PC-9 (cell line): ENCODE results near the gene NINL. TPM values are rescaled to one million over a fixed set of nuclear protein-coding genes. Genes with fewer than 3 reads are reported as not detected.
"Not testable (repeated sequence)": the region's sequence is repeated elsewhere in the genome, so short reads cannot be mapped to it uniquely, and the experiment has no call there.

ENCODE experiments used
- BruUV-seq: library from RNA; stranded (reverse); fragments of 400-500 nt; replicated peaks from 2 replicates; lab custom pipeline; 2021; lab: Mats Ljungman, UMichigan
- CTCF ChIA-PET: fragments of 300-600 bp; sonication (Branson Sonifier 250); formaldehyde crosslinking; loops from one replicate; lab custom pipeline; 2022; ENCODE audit warnings: antibody characterized with exemption; lab: Charles Lee
- POLR2A ChIA-PET: fragments of 300-600 bp; sonication (Branson Sonifier 250); formaldehyde crosslinking; loops from one replicate; lab custom pipeline; 2022; ENCODE audit warnings: antibody characterized with exemption; ENCODE audit not compliant: unreplicated experiment; lab: Charles Lee
- DNase-seq, 2 experiments: peaks; one replicate each; pipeline versions ENCODE4 v3.0.0 to v3.0.0-alpha.2; 2015 to 2022; ENCODE audit warnings: mixed read lengths in 1 of 2
- H2AFZ ChIP-seq: fragments of 200-600 bp; sonication (generic); 2 replicates; pipeline ENCODE4 v1.8.1; 2017; ENCODE audit warnings: antibody characterized with exemption
- H3F3A ChIP-seq: fragments of 200-600 bp; sonication (generic); 2 replicates; pipeline ENCODE4 v1.8.1; 2017; ENCODE audit warnings: antibody characterized with exemption, mild to moderate bottlenecking, low read depth; ENCODE audit not compliant: insufficient read depth
- H3K27ac ChIP-seq: fragments of 200-600 bp; sonication (generic); 2 replicates; pipeline ENCODE4 v1.6.1; 2016; ENCODE audit warnings: mixed run types
- H3K27me3 ChIP-seq: fragments of 200-600 bp; sonication (generic); 2 replicates; pipeline ENCODE4 v1.6.1; 2016; ENCODE audit warnings: low read depth, mixed run types; ENCODE audit not compliant: insufficient read depth
- H3K36me3 ChIP-seq: fragments of 200-600 bp; sonication (generic); 2 replicates; pipeline ENCODE4 v1.6.1; 2016; ENCODE audit warnings: low read depth, mixed run types
- H3K4me1 ChIP-seq: fragments of 200-600 bp; sonication (generic); replicated peaks from 2 replicates; pipeline ENCODE4 v1.6.1; 2016; ENCODE audit warnings: mixed run types; ENCODE audit not compliant: insufficient read depth
- H3K4me2 ChIP-seq: fragments of 200-600 bp; sonication (generic); 2 replicates; pipeline ENCODE4 v1.6.1; 2017; ENCODE audit warnings: mixed run types
- H3K4me3 ChIP-seq: fragments of 200-600 bp; sonication (generic); 2 replicates; pipeline ENCODE4 v1.6.1; 2016; ENCODE audit warnings: mixed run types
- H3K79me2 ChIP-seq: fragments of 200-600 bp; sonication (generic); 2 replicates; pipeline ENCODE4 v1.6.1; 2017; ENCODE audit warnings: low read depth, mixed run types
- H3K9me2 ChIP-seq: fragments of 200-600 bp; sonication (generic); 2 replicates; pipeline ENCODE4 v1.8.1; 2017; ENCODE audit warnings: mild to moderate bottlenecking; ENCODE audit not compliant: insufficient read depth
- H3K9me3 ChIP-seq: fragments of 200-600 bp; sonication (generic); 2 replicates; pipeline ENCODE4 v1.8.1; 2016; ENCODE audit warnings: low read depth; ENCODE audit not compliant: insufficient read depth
- H4K20me1 ChIP-seq: fragments of 200-600 bp; sonication (generic); 2 replicates; pipeline ENCODE4 v1.8.1; 2017; ENCODE audit not compliant: insufficient read depth
- EZH2 ChIP-seq: fragments of 200-600 bp; sonication (generic); IDR thresholded peaks from 2 replicates; pipeline ENCODE4 v1.8.0; 2017; ENCODE audit warnings: antibody characterized with exemption, low read depth
- intact Hi-C: fragments of 100-400 bp; cut with micrococcal nuclease; formaldehyde crosslinking; loops from one replicate; pipeline ENCODE4 v1.10.0; 2022; ENCODE audit not compliant: unreplicated experiment
- total RNA-seq: library from RNA; stranded (reverse); gene quantifications from 2 replicates; pipeline ENCODE4 v1.2.3, GENCODE V29; 2021
- TF ChIP-seq, protein P1 (sequence below): fragments of 200-600 bp; sonication (generic); conservative IDR thresholded peaks from 2 replicates; pipeline ENCODE4 v1.6.1; 2017; ENCODE audit warnings: mixed run types, antibody characterized with exemption, mild to moderate bottlenecking, moderate library complexity

NINL gene
- total RNA-seq, 1 experiment from 2014 or later = 19.6 TPM

DNA sequence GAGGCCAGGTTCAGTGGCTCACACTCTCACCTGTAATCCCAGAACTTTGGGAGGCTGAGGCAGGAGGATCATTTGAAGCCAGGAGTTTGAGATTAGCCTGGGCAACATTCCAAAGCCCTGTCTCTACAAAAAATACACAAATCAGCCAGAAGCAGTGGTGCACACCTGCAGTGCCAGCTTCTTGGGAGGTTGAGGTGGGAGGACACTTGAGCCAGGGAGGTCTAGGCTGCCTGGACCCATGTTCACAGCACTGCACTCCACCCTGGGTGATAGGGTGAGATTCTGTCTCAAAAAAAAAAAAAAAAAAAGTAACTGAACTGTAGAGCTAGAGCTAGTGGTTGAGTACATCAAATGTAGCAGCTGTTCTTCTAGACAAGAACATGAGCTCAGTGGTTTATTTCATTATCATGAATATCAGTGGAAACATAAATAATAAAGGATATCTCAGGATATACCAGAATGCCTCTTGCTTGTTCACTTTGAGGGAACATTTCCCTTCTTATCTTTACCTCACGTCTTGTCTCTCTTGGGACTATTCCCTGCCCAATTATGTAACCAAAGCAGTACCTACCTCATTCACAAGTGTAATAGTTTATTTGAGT is 20.9 kb upstream of the NINL start:
- Histone ChIP-seq H3K4me1 (no peaks in the 10 kb centered on the region), H3K4me2 (no peak overlapping the region), H3K79me2 (no peaks in the 10 kb centered on the region), H3F3A (no peaks in the 10 kb centered on the region), H2AFZ (no peak overlapping the region), H3K9me2 (no peaks in the 10 kb centered on the region), H3K27ac (no peak overlapping the region), H3K4me3 (no peak overlapping the region), H4K20me1 (no peaks in the 10 kb centered on the region), H3K9me3 (no peaks in the 10 kb centered on the region), H3K36me3 (no peaks in the 10 kb centered on the region), H3K27me3 (no peaks in the 10 kb centered on the region)
- DNase-seq = no peak
- BruUV-seq = no TSS peak
- ChIA-PET CTCF (no interaction called here), POLR2A (no interaction called here)
- intact Hi-C loops = no loop called here
- TF ChIP-seq, protein P1, sequence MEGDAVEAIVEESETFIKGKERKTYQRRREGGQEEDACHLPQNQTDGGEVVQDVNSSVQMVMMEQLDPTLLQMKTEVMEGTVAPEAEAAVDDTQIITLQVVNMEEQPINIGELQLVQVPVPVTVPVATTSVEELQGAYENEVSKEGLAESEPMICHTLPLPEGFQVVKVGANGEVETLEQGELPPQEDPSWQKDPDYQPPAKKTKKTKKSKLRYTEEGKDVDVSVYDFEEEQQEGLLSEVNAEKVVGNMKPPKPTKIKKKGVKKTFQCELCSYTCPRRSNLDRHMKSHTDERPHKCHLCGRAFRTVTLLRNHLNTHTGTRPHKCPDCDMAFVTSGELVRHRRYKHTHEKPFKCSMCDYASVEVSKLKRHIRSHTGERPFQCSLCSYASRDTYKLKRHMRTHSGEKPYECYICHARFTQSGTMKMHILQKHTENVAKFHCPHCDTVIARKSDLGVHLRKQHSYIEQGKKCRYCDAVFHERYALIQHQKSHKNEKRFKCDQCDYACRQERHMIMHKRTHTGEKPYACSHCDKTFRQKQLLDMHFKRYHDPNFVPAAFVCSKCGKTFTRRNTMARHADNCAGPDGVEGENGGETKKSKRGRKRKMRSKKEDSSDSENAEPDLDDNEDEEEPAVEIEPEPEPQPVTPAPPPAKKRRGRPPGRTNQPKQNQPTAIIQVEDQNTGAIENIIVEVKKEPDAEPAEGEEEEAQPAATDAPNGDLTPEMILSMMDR = no peak
- TF ChIP-seq EZH2 = no peak

GRCh38 chr20:25605148-25605547 is 19.8 kb upstream of the NINL start:
- Histone ChIP-seq H3K4me2 (no peak overlapping the region), H3K4me3 (no peak overlapping the region), H3K27me3 (no peaks in the 10 kb centered on the region), H2AFZ (no peak overlapping the region), H3K79me2 (no peaks in the 10 kb centered on the region), H3K36me3 (no peaks in the 10 kb centered on the region), H3K27ac (no peak overlapping the region), H3K9me2 (no peaks in the 10 kb centered on the region), H3K4me1 (no peaks in the 10 kb centered on the region), H3K9me3 (no peaks in the 10 kb centered on the region), H3F3A (no peaks in the 10 kb centered on the region), H4K20me1 (no peaks in the 10 kb centered on the region)
- no TSS peak for BruUV-seq
- CTCF ChIA-PET = no interaction called here
- POLR2A ChIA-PET = no interaction called here
- DNase-seq = no peak
- intact Hi-C loops = no loop called here
- TF ChIP-seq, protein P1 = no peak
- TF ChIP-seq EZH2 = no peak

DNA sequence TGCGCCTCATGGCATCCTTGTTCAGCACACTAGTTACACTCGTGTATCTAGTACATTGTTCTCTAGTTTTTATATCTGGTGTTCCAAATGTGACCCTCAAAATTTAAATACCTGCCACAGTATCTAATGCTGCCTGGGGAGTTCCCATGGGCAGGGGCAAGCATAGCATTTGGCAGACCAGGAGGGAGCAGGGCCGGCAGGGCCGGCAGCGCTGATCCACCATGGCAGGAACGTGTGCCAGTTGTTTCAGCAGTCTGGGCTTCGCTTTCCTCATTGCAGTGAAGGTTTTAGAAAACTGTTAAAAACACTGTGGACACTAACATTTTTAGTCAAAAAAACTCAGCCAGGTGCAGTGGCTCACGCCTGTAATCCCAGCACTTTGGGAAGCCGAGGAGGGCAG is 19.3 kb upstream of the NINL start:
- no peaks in the 10 kb centered on the region for H3K27me3 ChIP-seq
- H3F3A ChIP-seq = no peaks in the 10 kb centered on the region
- no peak overlapping the region for H3K4me2 ChIP-seq
- H3K9me3 ChIP-seq = no peaks in the 10 kb centered on the region
- no TSS peak for BruUV-seq
- H3K9me2 ChIP-seq = no peaks in the 10 kb centered on the region
- H3K4me3 ChIP-seq = no peak overlapping the region
- intact Hi-C loops = no loop called here
- no peak overlapping the region for H2AFZ ChIP-seq
- CTCF ChIA-PET = no interaction called here
- no peaks in the 10 kb centered on the region for H3K79me2 ChIP-seq
- POLR2A ChIA-PET = no interaction called here
- no peak for DNase-seq
- H3K36me3 ChIP-seq = no peaks in the 10 kb centered on the region
- TF ChIP-seq, protein P1 = no peak
- no peak for TF ChIP-seq EZH2
- no peak overlapping the region for H3K27ac ChIP-seq
- H4K20me1 ChIP-seq = no peaks in the 10 kb centered on the region
- no peaks in the 10 kb centered on the region for H3K4me1 ChIP-seq

DNA sequence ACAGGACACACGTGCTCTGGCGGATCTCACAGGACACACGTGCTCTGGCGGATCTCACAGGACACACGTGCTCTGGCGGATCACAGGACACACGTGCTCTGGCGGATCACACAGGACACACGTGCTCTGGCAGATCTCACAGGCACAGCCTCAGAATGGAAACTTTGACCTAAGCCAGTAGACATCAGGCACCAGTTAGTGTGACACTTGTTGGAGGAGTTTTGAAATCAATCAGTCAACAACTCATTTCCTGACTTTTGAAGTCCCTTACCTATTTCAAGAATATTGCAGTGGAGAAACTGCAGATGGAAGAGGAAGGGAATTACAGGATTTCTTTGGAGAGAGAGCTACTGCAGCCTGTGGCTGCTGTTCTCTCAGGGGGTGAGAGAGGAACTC is 17.6 kb upstream of the NINL start:
- CTCF ChIA-PET, intact Hi-C loops, BruUV-seq, H3F3A ChIP-seq, H3K27ac ChIP-seq, H3K4me2 ChIP-seq, H3K9me2 ChIP-seq, H3K9me3 ChIP-seq, H3K4me3 ChIP-seq, H3K27me3 ChIP-seq, H2AFZ ChIP-seq, H3K79me2 ChIP-seq, DNase-seq, H3K36me3 ChIP-seq, H3K4me1 ChIP-seq, H4K20me1 ChIP-seq, POLR2A ChIA-PET: not testable (repeated sequence)

- H3K9me2 ChIP-seq, POLR2A ChIA-PET, H3K79me2 ChIP-seq, H4K20me1 ChIP-seq, H3K4me1 ChIP-seq, H3K36me3 ChIP-seq, H3K4me2 ChIP-seq, H3K27me3 ChIP-seq, H3K9me3 ChIP-seq, BruUV-seq, H3K27ac ChIP-seq, H3F3A ChIP-seq, DNase-seq, H2AFZ ChIP-seq, intact Hi-C loops, H3K4me3 ChIP-seq: not testable (repeated sequence)
- CTCF ChIA-PET = interaction anchor here (0.6 kb wide), 1 partner anchor 48 kb away, joined by 5 read pairs; no protein-coding TSS in a partner anchor
Measured at GRCh38 chr20:25602191-25602913, 17.0 kb upstream of the NINL start.
